Nephron (organoid): ENCODE measurements around the gene SF3A1.

Experiments used
- H3K27ac Mint-ChIP-seq, 3 experiments: 2 replicates each; pipeline ENCODE4 v1.8.0; 2020; ENCODE audit warnings: mixed read lengths in 3 of 3, mild to moderate bottlenecking in 2 of 3, moderate library complexity in 1 of 3
- H3K27me3 Mint-ChIP-seq: 2 replicates; pipeline ENCODE4 v1.8.0; 2021; ENCODE audit warnings: low read depth, mild to moderate bottlenecking, moderate library complexity, mixed read lengths
- H3K36me3 Mint-ChIP-seq: 2 replicates; pipeline ENCODE4 v1.8.0; 2020; ENCODE audit warnings: low read depth, mixed read lengths
- H3K4me1 Mint-ChIP-seq: 2 replicates; pipeline ENCODE4 v1.8.0; 2020; ENCODE audit warnings: mixed read lengths
- H3K4me3 Mint-ChIP-seq, 3 experiments: 2 replicates each; pipeline ENCODE4 v1.8.0; 2020; ENCODE audit warnings: mild to moderate bottlenecking in 3 of 3, mixed read lengths in 3 of 3, moderate library complexity in 2 of 3
- H3K9me3 Mint-ChIP-seq: 2 replicates; pipeline ENCODE4 v1.8.0; 2020; ENCODE audit warnings: mixed read lengths
- TF ChIP-seq, protein P1 (sequence below), 3 experiments: fragments of 200-600 bp; sonication (generic); IDR thresholded peaks; one replicate each; pipeline ENCODE4 v1.5.0; 2021; ENCODE audit warnings: antibody characterized with exemption in 3 of 3; ENCODE audit not compliant: unreplicated experiment in 3 of 3

SF3A1 gene

DNA sequence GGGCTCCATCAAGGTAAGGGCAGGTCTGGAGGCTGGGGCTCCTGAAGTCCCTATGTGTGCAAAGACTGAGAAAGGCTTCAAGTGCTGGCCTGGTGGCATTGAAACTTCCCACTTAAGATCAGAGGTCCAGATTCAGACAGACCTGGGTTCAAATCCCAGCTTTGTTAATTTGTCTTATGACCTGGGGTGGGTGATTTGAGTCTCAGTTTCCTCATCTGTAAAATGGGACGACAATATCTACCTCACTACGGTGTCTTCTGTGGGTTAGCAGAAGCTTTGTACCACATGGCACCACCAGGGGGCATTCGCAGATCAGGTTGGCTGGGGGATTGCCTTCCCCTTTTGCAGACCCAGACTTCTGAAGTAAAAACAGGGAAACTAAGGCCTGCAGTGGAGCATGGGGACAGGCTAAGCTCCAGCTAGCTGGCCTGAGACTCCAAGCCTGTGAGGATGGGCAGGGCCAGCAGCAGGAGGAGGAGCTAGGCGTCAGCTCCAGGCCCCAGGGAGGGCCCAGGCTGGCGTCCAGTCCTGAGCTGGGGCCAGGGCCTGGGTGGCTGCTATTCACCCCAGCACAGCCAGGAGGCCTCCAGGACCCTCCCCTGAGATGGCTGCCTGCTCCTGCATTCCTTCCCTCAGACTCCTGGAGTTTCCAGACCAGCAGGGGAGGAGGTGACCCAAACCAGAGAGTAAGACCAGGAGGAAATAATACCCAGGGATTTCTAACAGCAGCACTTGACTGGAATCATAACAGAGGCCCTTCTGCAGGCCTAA lies 68.9 kb downstream of the SF3A1 start:
- Mint-ChIP-seq H3K36me3 (no peaks in the 10 kb centered on the region), H3K27me3 (no peaks in the 10 kb centered on the region), H3K9me3 (no peaks in the 10 kb centered on the region), H3K4me3 (peak overlapping the region; percentile 90 to 95 (median 92)), H3K27ac (peak overlapping the region; percentile 90 to 98 (median 93)), H3K4me1 (peaks cover 13% of the 10 kb centered on the region)
- TF ChIP-seq, protein P1, sequence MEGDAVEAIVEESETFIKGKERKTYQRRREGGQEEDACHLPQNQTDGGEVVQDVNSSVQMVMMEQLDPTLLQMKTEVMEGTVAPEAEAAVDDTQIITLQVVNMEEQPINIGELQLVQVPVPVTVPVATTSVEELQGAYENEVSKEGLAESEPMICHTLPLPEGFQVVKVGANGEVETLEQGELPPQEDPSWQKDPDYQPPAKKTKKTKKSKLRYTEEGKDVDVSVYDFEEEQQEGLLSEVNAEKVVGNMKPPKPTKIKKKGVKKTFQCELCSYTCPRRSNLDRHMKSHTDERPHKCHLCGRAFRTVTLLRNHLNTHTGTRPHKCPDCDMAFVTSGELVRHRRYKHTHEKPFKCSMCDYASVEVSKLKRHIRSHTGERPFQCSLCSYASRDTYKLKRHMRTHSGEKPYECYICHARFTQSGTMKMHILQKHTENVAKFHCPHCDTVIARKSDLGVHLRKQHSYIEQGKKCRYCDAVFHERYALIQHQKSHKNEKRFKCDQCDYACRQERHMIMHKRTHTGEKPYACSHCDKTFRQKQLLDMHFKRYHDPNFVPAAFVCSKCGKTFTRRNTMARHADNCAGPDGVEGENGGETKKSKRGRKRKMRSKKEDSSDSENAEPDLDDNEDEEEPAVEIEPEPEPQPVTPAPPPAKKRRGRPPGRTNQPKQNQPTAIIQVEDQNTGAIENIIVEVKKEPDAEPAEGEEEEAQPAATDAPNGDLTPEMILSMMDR (IDR thresholded peaks at IDR 0.05; ENCODE audit: unreplicated experiment in 3 of 3) = peak; percentile 71 to 75 (median 72)

DNA sequence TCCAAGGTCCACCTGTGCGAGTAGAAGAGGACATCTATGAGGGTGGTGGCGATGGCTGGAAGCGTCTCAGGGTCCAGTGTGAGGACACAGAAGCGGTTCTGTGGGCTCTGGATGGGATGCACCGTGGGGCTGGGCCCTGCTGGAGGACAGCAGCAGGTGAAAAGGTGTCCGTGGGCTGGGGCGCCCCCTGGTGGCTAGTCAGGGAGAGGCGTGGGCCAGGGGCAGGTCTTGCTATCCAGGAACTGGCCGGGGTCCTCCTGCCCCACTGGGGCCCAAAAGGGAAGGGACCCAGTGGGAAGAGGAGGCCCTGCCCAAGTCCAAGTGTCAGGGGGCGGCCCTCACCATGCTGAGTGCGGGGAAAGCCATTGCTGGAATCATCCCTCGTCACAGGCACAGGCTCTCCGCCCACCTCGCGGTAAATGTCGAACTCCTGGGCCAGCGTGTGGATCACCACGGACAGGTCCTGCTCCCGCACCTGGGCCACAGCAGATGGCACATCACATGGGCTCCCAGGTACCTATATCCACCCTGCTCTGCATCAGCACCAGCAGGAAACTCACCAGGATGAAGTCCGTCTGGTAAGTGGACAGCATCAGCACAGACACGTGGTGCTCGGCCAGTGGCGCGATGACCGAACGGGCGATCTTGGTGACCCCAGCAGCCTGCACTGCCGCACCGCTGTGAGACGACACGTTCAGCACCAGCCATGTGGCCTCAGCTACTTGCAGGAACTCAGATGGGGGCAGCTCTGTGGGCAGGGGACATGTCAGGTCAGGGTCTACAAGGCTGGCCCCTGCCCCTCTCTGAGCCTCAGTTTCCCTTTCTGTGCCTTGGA lies 69.7 kb downstream of the SF3A1 start:
- Mint-ChIP-seq H3K9me3 (no peaks in the 10 kb centered on the region), H3K4me3 (peak overlapping the region; percentile 45 to 68 (median 66)), H3K27me3 (no peaks in the 10 kb centered on the region), H3K36me3 (no peaks in the 10 kb centered on the region), H3K27ac (no peak overlapping the region), H3K4me1 (peaks cover 13% of the 10 kb centered on the region)
- TF ChIP-seq, protein P1 (IDR thresholded peaks at IDR 0.05; ENCODE audit: unreplicated experiment in 3 of 3) = peak; percentile 82 to 85 (median 85)

DNA sequence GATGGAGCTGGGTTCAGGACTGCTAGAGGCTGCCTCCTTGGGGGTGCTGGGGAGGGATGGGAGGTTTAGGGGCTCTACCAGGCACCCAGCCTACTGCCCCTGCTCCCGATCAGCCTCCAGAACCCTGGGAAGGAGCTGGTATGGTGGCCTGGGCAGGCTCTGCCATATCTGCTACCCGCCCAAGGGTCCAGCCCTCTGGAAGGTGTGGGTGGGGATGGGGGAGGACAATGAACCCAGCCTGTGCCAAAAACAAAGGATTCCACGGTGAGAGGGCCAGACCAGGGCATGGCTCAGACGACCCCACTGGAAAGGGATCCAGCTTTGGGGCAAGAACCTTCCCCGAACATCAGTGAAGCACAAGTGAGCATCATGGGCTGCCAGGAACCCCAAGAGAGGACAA lies 70.4 kb downstream of the SF3A1 start:
- Mint-ChIP-seq H3K27me3 (no peaks in the 10 kb centered on the region), H3K4me1 (peaks cover 13% of the 10 kb centered on the region), H3K27ac (no peak overlapping the region), H3K4me3 (peak overlapping the region; percentile 11 to 68 (median 66)), H3K36me3 (no peaks in the 10 kb centered on the region), H3K9me3 (no peaks in the 10 kb centered on the region)
- TF ChIP-seq, protein P1 (IDR thresholded peaks at IDR 0.05; ENCODE audit: unreplicated experiment in 3 of 3) = no peak

DNA sequence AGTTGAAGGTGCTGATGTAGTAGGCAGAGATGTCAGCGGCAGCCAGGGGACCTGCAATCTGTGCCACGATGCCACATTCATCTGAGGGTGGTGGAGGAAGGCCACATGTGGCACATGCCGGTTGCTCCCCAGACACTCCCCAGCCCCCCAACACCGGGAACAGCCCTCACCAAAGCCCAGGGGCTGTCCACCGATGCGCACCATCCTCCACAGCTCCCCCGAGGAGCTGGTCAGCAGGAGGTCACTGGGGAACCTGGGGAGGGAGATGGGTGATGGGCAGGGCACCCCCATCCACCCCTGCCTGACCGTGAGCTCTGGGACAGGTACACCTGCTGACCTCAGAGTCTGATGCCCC lies 70.9 kb downstream of the SF3A1 start:
- Mint-ChIP-seq H3K9me3 (no peaks in the 10 kb centered on the region), H3K4me3 (no peak overlapping the region), H3K36me3 (no peaks in the 10 kb centered on the region), H3K4me1 (peaks cover 13% of the 10 kb centered on the region), H3K27ac (no peak overlapping the region), H3K27me3 (no peaks in the 10 kb centered on the region)
- TF ChIP-seq, protein P1 (IDR thresholded peaks at IDR 0.05; ENCODE audit: unreplicated experiment in 3 of 3) = no peak

DNA sequence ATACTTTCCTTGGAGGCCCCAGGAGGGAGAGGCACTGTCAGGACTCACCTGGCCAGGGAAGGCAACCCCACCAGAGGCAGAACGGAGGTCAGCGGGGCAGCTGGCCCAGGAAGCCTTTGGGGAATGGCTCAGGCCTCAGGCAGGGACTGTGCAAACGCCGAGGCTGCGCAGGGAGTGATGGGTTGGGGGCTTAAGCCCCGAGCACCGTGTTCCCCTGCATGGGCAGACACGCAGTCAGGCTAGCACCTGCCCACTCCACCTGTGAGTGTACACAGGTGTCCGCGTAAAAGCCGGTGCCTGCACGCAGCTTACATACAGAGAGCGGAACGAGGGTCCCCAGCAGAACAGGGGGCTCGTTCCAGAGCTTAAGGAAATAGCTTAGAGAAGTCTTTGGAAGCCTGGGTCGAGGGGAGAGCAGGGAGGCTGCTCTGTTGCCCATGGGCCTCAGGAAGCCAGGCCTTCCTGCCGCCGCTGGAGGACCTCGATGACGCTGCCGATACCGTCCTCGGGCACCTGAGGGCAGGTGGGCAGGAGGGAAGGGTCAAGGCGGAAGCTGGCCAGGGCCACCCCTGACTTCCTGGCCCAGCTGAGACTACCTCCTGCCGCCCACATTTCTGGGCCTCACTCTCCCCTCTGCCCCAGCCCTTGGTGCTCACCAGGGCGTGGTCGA lies 71.4 kb downstream of the SF3A1 start:
- TF ChIP-seq, protein P1 (IDR thresholded peaks at IDR 0.05; ENCODE audit: unreplicated experiment in 3 of 3) = no peak
- Mint-ChIP-seq H3K27me3 (no peaks in the 10 kb centered on the region), H3K36me3 (no peaks in the 10 kb centered on the region), H3K9me3 (no peaks in the 10 kb centered on the region), H3K27ac (no peak overlapping the region), H3K4me3 (peak overlapping the region in 1 of 3 experiments; percentile 12), H3K4me1 (peaks cover 9% of the 10 kb centered on the region)
